ENCODE measurements around the gene SRP68. TPM values are rescaled to one million over a fixed set of nuclear protein-coding genes. Genes with fewer than 3 reads are reported as not detected.

The SRP68 gene
- total RNA-seq, 1 donor from 2014 or later: 86.7 TPM

GRCh38 chr17:76019833-76020467 lies 52.4 kb downstream of the SRP68 start:
- H3K9me3 Mint-ChIP-seq: no peaks in the 10 kb centered on the region

GRCh38 chr17:76018801-76019200 lies 53.5 kb downstream of the SRP68 start:
- no peaks in the 10 kb centered on the region for H3K36me3 Mint-ChIP-seq
- H3K27me3 Mint-ChIP-seq: no peaks in the 10 kb centered on the region
- no peak overlapping the region for H3K4me3 Mint-ChIP-seq
- H3K9me3 Mint-ChIP-seq: no peaks in the 10 kb centered on the region
- no peak for DNase-seq (ENCODE audit: extremely low spot score, unreplicated experiment)
- no peak overlapping the region for H3K27ac Mint-ChIP-seq
- peaks cover 11% of the 10 kb centered on the region for H3K4me1 Mint-ChIP-seq (ENCODE audit: unreplicated experiment)
- TF ChIP-seq CTCF (conservative IDR thresholded peaks at IDR 0.05): no peak

More at GRCh38 chr17:76019833-76020467, 52.4 kb downstream of the SRP68 start:
- no peak for DNase-seq (ENCODE audit: extremely low spot score, unreplicated experiment)
- Mint-ChIP-seq H3K4me1 (ENCODE audit: unreplicated experiment) (peaks cover 5% of the 10 kb centered on the region), H3K36me3 (no peaks in the 10 kb centered on the region), H3K27ac (no peak overlapping the region), H3K27me3 (no peaks in the 10 kb centered on the region), H3K4me3 (no peak overlapping the region)
- TF ChIP-seq CTCF (conservative IDR thresholded peaks at IDR 0.05): no peak

DNA sequence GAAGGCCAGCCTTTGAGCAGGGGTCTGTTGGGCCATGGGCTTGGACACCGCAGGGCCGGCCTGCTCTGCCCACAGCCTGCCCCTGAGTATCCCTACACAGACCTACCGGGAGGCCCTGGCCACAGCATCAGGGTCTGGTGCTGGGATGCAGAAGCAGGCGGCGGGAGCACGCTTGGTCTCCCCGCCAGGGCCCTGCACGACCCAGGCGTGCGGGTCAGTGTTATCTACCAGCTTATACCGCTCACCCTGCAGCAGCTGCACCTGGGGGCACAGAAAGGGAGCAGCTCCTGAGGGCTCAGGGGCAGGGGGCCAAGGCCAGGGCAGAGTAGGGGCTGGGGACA lies 54.0 kb downstream of the SRP68 start:
- H3K27ac Mint-ChIP-seq: no peak overlapping the region

DNA sequence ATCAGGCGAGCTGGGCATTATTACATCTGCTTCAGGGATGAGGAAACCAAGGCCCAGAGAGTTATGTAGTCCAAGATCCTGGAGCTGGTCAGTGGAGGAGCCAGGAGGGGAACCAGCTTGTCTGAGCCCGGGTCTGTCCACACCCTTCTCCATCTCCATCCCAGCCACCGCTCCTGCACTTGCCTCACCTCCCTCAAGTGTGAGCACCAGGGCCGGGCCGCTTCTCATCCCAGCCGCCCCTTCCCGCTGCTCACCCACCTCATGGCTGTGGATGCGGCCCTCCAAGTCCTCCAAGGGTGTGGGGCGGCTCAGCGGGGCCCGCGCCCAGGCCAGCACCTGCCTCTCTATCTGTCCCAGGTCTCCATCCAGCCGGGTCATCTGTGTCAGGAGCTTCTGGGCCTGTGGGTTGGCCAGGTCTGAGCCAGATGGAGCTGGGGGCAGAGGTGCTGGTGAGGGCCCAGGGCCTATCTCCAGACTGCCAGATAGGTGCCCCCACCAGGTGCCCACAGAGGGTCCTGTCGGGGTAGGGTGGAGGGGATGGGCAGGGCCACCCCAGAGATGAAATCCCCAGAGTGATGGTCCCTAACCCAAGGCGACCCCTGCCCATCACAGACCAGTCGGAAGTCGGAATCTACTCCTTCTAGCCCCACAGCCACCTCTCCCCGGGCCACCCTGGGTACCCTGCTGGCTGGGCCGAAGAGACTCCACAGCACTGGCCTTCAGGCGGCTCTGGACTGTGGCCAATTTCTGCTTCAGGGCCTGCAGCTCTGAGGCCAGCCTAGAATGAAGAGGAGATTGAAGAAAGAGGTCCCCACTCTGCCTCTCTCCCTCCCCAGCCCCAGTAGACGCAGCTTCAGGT lies 54.6 kb downstream of the SRP68 start:
- Mint-ChIP-seq H3K27ac (no peak overlapping the region), H3K36me3 (no peaks in the 10 kb centered on the region), H3K27me3 (no peaks in the 10 kb centered on the region), H3K4me3 (no peak overlapping the region), H3K9me3 (no peaks in the 10 kb centered on the region), H3K4me1 (ENCODE audit: unreplicated experiment) (peaks cover 6% of the 10 kb centered on the region)
- DNase-seq (ENCODE audit: extremely low spot score, unreplicated experiment): no peak
- no peak for TF ChIP-seq CTCF (conservative IDR thresholded peaks at IDR 0.05)

More for the DNA sequence above, 54.0 kb downstream of the SRP68 start:
- Mint-ChIP-seq H3K36me3 (no peaks in the 10 kb centered on the region), H3K4me1 (ENCODE audit: unreplicated experiment) (peaks cover 11% of the 10 kb centered on the region), H3K27me3 (no peaks in the 10 kb centered on the region), H3K9me3 (no peaks in the 10 kb centered on the region), H3K4me3 (no peak overlapping the region)
- no peak for DNase-seq (ENCODE audit: extremely low spot score, unreplicated experiment)
- no peak for TF ChIP-seq CTCF (conservative IDR thresholded peaks at IDR 0.05)

- no peaks in the 10 kb centered on the region for H3K9me3 Mint-ChIP-seq
- no peak for DNase-seq (ENCODE audit: extremely low spot score, unreplicated experiment)
- no peak overlapping the region for H3K27ac Mint-ChIP-seq
- no peak overlapping the region for H3K4me3 Mint-ChIP-seq
- no peak for TF ChIP-seq CTCF (conservative IDR thresholded peaks at IDR 0.05)
- H3K27me3 Mint-ChIP-seq: no peaks in the 10 kb centered on the region
- peaks cover 6% of the 10 kb centered on the region for H3K4me1 Mint-ChIP-seq (ENCODE audit: unreplicated experiment)
- H3K36me3 Mint-ChIP-seq: no peaks in the 10 kb centered on the region
Observed at GRCh38 chr17:76014925-76015261, 57.4 kb downstream of the SRP68 start.
